Inflammatory macrophage (primary cell): ENCODE measurements around the gene NCKAP5L.
"Not testable (repeated sequence)": the region's sequence is repeated elsewhere in the genome, so short reads cannot be mapped to it uniquely, and the experiment has no call there.

Source experiments
- DNase-seq, 2 donors: peaks; one replicate each; pipeline ENCODE4 v3.0.0-alpha.2; 2020 to 2022

Gene NCKAP5L

DNA sequence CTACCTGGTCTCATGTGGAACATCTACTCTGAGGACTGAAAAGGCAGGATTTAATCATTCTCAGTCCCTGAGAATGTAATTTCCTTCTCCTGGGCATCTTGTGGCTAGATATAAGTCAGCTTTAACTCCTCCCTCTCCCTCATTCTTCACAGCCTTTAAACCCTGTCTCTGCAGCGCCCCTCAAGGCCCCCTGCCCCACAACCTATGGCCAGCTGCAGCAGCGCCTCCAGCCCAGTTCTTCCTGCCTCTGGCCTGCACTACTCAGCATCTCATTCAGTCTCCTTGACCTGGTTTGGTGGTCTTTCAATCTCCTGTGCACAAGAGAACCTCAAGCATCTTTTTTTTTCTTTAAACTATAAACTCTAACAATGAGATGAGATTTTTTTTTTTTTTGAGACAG, 29.3 kb downstream of the NCKAP5L start:
- DNase-seq = no peak

DNA sequence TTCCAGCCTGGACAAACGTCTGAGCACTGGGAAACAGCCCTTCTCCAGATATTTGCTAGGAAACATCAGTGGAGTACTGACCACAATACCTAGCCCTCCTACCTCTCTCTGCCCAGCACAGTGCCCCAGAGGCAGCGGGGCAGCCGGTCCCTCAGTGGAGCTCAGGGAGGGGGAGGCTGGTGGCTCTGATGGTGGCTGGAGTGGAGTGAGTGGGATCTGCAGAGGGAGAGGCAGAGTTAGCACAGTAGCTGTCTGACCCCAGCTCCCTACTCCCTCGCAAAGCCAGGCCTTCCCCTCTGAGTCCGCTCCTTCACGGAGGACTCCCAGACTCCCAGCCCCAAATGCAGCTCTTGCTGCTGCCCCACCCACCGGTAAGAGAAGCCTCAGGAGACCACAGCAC, 30.0 kb downstream of the NCKAP5L start:
- no peak for DNase-seq

DNA sequence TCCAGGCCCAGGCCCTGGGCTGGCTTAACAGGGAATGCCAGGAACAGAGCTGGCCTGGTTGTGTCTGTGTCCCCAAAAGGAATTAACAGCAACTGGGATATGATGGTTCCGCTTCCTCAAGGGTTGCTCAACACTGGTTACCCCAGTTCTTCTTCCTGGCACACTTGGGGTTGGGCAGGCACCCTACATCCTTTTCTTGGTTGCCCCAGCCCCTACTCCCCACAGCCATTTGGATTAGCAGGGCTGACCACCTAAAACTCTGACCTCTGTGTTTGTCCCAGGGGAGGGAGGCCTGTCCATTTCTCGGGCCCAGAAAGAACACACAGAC, 30.8 kb downstream of the NCKAP5L start:
- peak; percentile 47 to 56 for DNase-seq

- DNase-seq = no peak
Observed at GRCh38 chr12:49796606-49797448, 31.4 kb downstream of the NCKAP5L start.

GRCh38 chr12:49796155-49796554, 32.1 kb downstream of the NCKAP5L start:
- DNase-seq = no peak

DNA sequence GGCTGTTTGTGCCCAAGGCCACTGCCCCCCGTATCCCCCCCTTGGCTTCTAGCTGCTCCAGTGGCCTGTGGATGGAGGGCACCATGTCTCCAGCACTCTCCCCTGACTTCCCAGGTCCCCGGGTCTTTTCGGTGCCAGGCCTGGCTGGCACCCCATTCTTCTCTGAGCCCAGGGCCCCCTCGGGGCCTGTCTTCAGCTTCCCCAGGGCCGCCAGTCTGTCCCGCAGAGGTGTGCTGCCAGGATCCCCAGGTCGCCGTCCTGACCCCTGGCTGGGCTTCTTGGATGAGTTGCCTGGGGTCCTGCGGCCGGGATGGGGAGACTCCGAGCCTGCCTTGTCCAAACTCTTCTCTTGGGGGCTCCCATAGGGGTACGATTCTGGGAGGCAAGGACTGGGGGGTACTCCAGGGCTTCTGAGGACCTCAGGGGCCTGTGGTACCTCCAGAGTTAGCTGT, 32.5 kb downstream of the NCKAP5L start:
- DNase-seq = no peak

- DNase-seq = no peak
Observed at GRCh38 chr12:49794811-49795653, 33.2 kb downstream of the NCKAP5L start.

- DNase-seq = no peak
Observed at GRCh38 chr12:49794021-49794420, 34.2 kb downstream of the NCKAP5L start.

DNA sequence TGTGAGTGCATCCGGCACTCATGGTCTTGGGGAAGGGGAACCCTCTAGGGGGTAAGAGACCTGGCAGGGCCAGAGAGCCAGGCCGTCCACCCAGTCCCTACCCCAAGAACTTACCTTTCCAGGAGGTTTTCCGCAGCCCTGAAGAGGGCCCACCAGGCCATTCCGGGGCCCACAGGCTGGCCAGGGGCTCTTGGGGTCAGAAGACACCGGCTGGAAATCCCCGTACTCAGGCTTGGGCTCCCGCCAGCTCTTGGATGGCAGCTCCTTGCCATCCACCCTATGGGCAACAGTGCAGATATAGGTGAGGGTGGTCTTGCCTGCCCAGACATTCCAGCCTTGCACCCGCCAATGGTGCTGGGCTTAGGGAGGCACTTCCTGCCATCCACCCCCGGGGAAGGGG, 34.6 kb downstream of the NCKAP5L start:
- DNase-seq = no peak

DNA sequence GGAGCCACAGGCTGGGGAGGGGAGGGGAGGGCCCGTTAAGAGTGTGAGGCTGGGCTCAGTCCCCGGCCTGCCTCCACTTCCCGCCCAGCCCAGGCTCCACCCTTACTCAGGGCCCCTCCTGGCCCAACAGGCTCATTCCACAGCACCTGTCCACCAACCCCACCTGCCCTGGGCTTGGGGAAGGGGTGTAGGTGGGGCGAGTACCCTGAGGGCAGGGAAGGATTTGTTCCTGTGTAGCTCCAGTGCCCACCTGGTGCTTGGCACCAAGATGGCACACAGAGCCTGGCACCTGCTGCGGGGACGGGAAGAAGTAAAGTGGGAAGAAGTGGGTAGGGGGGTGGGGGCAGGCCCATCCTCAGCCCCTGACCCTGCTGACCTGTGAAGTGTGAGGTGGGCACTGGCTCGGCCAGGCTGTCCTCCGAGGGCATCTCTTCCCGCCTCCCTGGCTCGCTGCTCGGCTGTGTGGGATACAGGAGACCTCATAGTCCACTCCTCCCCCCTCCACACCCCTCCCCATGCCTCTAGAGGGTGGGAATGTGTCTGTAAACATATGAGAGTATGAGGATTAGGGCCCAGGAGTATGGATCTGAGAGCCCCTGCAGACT, 35.1 kb downstream of the NCKAP5L start:
- DNase-seq = no peak

GRCh38 chr12:49792181-49792970, 35.8 kb downstream of the NCKAP5L start:
- no peak for DNase-seq

DNA sequence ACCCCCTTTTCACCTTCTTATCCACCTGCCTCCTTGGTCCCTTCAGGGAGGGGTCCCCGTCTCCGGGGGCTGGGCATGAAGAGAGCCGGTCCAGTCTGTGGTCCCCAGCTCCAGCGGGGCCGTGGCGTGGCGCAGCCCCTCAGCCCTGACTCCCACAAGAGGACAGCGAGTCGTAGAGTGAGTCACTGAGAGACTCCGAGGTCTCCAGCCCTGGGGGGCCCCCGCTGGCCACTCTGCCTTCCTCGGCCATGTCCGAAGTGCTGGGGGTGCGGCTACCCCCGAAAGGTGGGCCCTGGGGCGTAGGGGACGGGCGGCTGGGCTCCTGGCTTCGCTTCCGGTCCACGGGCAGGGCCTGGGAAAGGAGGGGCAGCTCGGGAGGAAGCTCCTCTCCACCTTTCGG, 36.5 kb downstream of the NCKAP5L start:
- no peak for DNase-seq

GRCh38 chr12:49790741-49791555, 37.3 kb downstream of the NCKAP5L start:
- DNase-seq = no peak

GRCh38 chr12:49789992-49790391, 38.2 kb downstream of the NCKAP5L start:
- DNase-seq = no peak

- no peak for DNase-seq
Observed at GRCh38 chr12:49787672-49788071, 40.5 kb downstream of the NCKAP5L start.

DNA sequence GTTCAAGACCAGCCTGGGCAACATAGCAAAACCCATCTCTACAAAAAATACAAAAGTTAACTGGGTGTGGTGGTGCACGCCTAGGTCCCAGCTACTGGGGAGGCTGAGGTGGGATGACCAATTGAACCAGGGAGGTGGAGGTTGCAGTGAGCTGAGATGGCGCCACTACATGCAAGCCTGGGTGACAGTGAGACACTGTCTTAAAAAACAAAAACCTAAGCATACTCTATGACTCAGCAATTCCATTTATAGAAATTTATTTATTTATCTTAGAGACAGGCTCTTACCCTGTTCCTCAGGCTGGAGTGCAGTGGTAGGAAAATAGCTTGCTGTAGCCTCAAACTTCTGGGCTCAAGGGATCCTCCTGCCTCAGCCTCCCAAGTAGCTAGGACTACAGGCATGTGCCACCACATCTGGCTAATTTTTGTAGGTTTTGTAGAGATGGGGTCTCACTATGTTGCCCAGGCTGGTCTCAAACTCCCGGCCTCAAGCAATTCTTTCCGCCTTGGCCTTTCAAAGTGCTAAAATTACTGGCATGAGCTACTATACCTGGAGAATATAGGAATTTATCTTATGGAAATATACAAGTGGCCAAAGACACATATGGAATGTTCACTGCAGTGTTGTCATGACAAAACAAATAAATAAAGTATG, 43.3 kb downstream of the NCKAP5L start:
- DNase-seq = no peak

GRCh38 chr12:49783917-49784676, 44.1 kb downstream of the NCKAP5L start:
- DNase-seq = peak; percentile 80 to 85

- not testable (repeated sequence) for DNase-seq
Observed at GRCh38 chr12:49780914-49781313, 47.3 kb downstream of the NCKAP5L start.

- DNase-seq = peak; percentile 28 to 32
Observed at GRCh38 chr12:49779581-49779980, 48.6 kb downstream of the NCKAP5L start.
